GM18502 (cell line): ENCODE measurements around the gene LYZL2.
"Not testable (repeated sequence)": the region's sequence is repeated elsewhere in the genome, so short reads cannot be mapped to it uniquely, and the experiment has no call there.

Experiments
- ATAC-seq: cut with Tn5 transposase; IDR thresholded peaks from one replicate; pipeline ENCODE4 v1.9.1; 2021; ENCODE audit warnings: mild to moderate bottlenecking; ENCODE audit not compliant: unreplicated experiment, poor library complexity

LYZL2 gene

DNA sequence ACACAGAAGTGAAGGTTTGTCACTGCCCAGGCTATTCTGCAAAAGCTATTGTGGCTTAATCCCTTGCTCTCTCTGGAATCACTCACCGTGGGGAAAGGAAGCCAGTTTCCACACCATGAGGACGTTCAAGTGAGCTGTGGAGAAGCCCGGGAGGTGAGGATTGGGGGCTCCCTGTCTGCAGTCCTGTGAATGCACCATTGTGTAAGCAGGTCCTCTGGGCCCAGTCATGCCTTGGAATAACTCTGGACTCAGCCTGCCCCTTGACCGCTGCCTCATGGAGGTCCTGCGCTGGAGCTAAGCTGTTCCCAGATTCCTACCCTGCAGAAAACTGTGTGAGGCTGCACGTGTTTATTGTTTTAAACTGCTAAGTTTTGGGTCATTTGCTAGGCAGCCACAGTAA is 33.5 kb downstream of the LYZL2 start:
- ATAC-seq: no peak

DNA sequence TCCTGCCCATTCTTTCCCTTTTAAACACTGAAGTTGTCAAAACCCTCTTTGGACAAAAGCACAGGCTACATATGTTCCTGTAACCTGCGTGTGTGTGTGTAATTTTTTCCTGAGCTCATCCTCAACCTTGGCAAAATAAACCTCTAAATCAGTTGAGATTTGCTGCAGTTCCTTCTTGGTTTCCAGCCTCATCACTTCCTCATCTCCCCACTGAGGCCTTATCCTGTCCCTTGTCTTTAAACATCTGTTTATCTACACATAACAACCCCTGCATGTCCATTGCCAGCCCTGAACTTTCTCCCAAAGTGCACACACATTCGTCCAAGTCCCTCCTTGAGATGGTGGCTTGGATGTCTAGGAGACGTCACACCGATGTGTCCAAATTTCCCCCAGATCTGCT is 35.5 kb downstream of the LYZL2 start:
- no peak for ATAC-seq

DNA sequence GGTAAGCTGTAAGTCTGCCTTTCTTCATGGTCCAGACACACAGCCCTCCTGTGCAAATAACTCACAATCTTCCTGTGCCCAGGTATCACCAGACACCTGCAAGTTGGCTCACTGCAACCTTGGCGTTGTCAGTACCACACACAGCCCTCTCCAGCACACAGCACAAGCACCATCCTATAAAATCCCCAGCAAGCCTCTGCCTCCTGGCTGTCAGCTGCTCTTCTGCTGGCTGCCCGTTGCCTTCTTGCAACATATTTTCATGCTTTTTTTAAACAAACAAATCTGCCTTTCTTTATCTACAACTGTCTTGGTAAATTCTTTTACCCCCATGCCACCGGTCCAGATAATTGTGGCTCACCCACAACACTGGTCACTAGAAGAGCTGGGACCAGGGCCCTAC is 36.8 kb downstream of the LYZL2 start:
- not testable (repeated sequence) for ATAC-seq

DNA sequence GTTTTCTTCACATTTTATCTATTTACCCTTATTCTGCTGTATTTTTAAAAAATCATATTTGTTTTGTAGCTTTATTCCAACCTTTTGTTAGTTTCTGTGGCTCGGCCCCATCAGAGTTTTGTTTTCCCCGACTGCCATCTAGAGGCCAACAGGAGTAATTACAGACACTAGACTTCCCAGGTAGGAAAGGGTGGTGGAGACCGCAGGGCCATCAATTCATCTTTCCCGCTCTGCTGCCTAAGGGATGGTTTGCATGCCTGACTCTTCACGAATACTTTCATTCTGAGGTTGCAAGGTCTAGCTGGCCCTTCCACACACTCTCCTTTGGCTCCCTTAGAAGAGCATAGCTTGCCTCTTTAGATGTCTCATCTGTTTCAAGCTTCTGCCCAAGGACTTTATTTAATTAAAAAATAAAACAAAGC is 38.3 kb downstream of the LYZL2 start:
- ATAC-seq: no peak

DNA sequence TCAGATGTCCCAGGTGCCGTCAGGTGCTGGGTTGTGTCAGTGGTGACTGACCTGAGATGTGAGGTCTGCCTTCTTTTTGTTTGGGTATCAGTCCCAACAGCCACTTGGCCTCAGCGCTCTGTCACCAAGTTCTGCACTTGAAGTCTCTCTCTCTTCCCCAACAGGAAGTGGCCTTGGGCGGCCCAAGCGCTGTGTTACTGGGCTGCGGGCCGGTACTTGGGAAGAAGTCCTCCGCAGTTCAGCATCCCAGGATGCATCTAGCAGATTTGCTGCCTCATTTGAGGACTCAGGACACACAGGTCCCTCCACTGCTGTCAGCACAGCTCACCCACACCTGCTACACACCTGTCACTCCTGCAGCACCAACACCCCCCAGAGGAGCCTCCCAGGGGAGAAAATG is 40.1 kb downstream of the LYZL2 start:
- no peak for ATAC-seq

DNA sequence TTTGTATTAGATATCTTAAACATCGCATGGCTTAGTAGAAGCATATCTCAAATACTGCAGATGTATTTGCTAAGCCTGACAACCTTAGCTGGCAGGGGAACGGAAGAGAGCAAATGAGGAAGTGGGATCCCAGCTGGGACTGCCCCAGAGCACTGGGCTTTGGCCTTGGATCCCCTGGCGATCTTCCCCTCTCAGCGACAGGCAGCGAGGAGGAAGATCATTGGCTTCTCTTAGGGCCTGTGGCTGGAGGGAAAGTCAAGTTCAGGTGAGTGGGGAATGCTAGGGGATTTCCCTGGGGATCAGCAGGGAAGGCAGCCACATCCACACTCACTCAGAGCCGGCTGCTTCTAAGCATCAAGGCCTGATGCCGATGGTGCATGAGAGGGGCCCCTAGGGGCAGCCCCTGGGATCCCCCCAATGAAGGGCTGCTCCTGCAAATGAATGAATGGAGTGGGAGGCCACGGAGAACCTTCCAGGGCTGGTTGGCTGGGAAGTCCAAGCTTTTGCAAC is 42.0 kb downstream of the LYZL2 start:
- peak; percentile 87 for ATAC-seq

DNA sequence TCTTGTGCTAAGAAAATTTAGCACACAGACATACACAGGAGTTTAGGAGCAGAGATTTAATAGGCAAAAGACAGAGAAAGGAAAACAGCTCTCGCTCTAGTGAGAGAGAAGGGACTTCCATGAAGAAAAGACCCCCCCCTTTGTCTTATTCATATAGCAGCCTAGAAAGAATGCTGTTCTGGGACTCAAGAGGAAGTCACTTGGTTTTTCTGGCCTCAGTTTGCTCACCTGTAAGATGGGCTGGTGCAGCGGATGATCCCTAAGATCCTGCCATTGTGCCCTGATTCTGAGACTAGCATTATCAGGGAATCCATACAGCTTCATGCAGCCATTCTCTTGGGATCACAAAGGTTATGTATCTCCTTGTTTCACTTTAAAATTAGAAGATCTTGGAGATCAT is 42.7 kb downstream of the LYZL2 start:
- no peak for ATAC-seq

DNA sequence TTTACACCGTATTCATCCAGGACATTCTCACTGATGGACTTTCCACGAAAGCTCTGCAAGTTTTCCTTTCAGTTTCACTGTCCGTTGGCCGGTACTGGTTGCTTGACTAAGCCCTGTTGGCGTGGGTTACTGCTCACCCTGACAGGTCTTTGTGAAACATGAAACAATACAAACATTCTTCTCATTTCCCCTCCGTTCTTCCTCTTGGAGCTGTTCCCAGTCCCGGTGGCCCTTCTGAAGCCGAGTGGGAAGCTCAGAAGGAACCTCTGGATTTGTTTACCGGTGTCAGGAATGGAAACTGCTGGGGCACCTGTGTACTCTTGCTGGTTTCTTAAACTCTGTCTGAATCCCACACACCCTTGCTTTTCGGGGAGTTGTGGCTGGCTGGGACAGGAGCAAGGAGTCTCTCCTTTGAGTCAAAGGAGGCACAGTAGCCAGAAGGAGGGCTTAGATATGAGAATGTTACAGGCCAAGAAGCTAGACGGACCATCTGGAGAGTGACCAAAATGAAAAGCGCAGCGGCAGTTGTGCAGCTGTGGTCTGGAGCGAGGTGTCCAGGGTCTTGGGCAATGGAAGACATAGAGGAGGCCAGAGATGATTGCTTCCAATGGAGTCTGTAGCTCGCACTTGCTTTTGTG is 45.7 kb downstream of the LYZL2 start:
- peak; percentile 45 for ATAC-seq

DNA sequence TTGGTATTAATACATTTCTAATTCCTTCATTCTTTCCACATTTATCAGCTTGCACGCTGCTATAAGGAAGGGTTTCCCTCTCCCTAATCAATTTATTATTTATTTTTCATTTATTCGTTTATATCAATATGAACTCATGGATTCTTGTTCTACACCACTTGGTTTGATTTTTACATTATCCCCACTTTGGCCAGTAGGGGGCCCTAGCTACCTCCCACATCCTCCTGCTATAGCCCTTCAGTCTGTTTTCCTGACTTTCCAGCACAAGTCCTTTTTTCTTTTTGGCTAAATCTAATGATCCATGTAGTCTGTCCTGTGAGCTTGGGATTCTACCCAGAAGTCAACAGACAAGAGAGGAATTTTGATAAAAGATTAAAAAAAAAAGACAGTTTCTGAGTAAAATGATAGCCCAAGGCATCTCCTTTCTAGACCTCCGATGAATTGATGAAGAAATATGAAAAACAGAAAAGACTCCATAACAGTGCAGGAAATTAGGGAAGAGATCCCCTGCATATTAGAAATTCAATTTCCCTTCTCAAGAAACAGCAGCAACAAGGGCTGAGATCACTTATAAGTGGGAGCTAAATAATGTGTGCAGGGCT is 47.7 kb downstream of the LYZL2 start:
- ATAC-seq: no peak

DNA sequence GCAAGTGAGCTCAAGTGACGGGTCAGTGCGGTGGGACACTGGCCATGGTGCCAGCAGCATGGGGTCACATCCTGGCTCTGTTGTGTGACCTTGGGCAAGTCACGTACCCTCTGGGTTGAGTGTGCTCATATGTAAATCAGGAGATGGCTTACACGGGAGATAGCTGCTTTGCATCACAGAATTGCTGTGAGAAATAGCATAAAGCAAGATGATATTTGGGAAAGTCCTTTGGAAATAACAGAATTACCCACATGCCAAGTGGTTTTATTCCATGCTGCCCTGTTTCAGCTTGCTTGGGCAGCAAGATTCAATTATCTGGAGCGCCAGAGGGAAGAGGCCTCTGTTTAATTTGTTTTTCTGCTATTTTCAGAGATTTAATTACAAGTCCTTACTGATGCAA is 48.9 kb downstream of the LYZL2 start:
- no peak for ATAC-seq

DNA sequence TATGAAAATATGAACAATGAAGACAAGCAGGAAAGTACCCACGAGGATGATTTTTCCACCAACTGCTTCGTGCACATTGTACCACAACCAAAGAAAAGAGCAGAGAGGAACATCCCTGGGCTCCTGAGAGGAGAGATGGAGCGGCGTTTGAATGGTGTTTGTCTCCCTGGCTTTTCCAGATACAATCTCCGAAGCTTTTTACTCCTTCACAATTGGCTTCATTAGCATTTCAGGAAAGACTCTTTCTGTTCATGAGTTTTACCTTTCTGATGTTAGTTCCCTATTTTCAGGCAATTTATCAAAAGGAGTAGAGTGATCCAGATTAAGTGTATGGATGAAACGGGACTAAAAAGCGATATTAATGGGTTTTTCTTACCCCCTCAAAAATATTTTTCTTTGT is 49.3 kb downstream of the LYZL2 start:
- ATAC-seq: no peak

DNA sequence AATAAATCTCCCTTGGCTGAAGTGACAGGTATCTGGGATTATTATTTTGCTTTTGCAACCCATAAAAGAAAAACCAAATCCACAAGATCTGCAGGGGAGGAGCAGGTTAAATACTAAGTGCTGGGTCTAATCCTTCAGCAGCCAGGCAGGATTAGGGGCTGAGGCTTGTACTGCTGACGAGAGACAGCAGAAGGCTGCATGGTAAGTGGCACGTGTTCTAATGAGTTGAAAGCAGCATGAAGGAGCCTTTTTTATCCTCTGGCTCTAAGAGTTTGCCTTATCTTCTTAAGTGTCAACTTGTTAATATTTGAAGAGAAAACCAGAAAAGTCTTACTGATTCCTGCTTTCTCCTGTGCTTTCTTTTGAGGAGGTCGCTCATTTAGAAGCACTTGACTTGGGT is 50.0 kb downstream of the LYZL2 start:
- no peak for ATAC-seq

DNA sequence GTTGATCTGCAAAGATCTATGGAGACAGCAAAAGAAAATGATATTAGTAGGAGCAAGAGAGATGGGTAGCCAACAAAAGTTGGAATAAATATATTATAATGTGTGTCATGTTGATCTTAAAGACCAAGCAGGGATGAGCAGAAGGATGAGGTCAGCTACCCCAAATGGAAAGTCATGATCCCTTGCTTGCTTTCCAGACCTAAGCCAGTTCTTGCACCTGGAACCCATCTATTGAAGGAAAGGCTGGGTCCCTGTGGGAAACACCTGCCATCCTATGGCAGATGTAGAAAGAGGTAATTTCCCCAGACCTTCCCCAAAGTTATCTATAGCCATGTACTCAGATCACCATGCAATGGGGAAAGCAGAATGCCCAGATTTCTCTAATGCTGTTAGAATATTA is 52.5 kb downstream of the LYZL2 start:
- no peak for ATAC-seq

DNA sequence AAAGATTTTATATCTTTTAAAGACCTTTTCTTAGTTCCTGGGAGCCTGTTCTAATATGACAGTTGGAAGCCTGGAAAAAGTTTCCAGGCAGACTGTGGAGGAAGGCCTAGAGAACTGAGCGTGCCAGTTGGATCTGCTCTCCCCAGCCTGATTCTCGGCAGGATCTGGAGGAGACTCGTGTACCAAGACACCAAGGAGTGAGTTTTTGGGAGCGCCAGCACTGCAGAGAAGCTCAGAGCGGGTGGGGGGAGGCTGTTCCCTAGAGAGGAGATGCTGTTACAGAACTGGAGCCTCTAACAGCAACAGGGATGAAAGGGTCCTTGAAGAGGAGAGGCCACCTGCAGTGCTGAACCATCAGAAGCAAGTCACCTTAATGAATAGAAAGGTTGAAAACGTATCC is 52.9 kb downstream of the LYZL2 start:
- ATAC-seq: no peak

DNA sequence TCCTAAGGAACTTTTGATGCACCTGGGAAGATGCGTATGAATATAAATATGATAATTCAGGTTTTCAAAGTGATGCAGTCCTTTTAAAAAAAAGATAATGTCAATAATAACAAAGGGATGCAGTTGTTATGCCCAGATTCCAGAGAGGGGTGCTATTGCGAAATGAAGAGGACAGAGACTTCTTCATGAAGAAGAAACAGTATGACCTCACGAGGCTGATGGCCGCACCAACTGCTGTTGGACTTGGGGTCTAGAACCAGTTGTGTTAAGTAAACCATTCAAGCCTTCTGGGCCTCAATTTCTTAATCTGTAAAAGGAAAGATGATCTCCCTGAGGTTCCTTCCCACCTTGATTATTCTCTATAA is 55.1 kb downstream of the LYZL2 start:
- ATAC-seq: no peak

DNA sequence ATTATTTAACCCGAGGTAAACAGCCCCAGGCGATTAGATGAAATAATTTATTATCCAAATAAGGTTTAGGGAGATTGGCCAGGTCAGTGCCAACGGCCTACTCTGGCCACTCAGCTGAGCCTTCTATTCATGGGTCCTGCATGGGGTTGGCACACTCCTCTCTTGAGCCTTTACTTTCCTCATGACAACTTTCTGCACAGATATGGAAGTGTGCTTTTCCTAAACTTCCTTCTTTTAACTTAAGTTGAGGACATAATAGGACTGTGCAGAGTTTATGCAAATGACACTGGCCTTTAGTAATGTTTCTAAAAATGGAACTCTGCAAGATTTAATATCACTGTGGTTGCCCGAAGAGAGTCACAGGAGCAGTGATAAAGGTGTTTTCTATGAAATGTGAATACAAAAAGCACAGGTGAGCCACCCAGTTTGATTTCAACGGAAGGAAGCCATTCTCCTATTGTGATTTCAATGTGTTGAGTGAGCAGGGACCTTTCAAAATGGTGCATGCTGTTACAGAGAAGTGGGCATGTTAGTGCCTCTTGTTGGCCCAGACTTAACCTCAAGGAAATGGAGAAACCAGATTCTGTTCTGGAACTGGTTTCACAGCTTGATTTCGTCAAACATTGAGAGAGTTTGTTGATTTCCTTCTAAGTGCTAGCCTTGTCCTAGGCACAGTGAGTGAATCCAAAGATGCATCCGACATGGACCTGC is 55.7 kb downstream of the LYZL2 start:
- ATAC-seq: no peak

DNA sequence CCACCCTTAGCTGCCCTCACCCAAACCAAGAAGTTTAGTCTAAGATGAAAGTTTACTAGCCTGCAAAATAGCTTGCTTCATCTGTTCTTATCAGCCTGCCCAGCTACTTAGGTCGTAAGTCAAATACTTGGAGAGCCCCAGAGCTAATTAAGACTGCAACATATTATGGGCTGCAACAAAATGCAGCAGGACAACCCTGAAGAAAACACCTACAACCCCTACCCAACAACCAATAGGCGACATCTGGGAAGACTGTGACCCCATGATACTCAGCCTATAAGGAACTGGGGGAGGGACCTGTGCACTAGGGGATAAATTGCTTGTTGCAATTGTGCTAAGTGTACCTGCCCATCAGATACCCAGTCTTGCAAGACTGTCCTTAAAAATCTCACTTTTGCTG is 64.1 kb downstream of the LYZL2 start:
- ATAC-seq: no peak

DNA sequence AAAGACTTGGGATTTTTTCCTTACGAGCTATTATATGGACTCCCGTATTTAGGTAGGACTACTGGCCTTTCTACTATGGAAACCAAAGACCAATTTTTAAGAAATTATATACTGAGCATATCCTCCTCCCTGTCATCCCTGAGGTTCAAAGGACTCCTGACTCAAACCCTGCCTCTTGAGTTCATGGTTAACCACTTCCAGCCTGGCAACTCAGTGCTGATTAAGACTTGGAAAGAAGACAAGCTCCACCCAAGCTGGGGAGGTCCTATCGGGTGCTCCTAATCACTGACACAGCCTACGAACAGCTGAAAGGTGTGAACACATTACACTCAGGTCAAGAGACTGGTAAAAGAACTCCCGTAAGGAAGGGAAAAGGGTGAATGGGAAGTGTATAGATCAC is 66.8 kb downstream of the LYZL2 start:
- ATAC-seq: no peak
